Retina (tissue), 1 donor: Measurements from ENCODE around the gene ANKRD27.

Experiments
- DNase-seq: peaks from one replicate; pipeline ENCODE4 v3.0.0-alpha.2; 2016

The ANKRD27 gene

GRCh38 chr19:32651729-32652140 lies 23.2 kb downstream of the ANKRD27 start:
- peak; percentile 57 for DNase-seq

- DNase-seq: no peak
These were observed 24.3 kb downstream of the ANKRD27 start for GRCh38 chr19:32650671-32651070.

GRCh38 chr19:32649751-32650150 lies 25.2 kb downstream of the ANKRD27 start:
- no peak for DNase-seq

GRCh38 chr19:32647361-32647760 lies 27.6 kb downstream of the ANKRD27 start:
- DNase-seq: no peak

GRCh38 chr19:32646556-32646955 lies 28.4 kb downstream of the ANKRD27 start:
- no peak for DNase-seq

GRCh38 chr19:32642771-32643170 lies 32.2 kb downstream of the ANKRD27 start:
- DNase-seq: no peak

DNA sequence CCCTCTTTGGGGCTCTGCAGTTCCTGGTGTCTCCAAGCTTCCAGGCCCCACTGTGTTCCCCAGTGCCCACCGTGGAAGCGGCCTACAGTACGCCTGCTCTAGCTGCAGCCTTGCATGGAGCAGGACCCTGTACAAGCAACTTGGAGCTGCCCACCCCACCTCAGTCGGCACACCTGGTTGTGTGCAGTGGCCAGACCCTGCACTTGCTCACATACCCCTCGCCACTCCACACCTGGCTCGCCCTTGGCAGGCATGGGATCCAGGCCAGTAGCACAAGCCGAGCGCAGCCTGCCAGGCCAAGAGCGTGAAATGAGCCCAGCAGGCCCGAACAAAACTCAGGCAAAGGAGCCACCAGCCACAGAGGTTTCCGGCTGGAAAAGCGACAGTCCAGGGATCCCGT lies 36.4 kb downstream of the ANKRD27 start:
- no peak for DNase-seq

- no peak for DNase-seq
These were observed 37.5 kb downstream of the ANKRD27 start for GRCh38 chr19:32637480-32637879.

GRCh38 chr19:32631381-32631780 lies 43.6 kb downstream of the ANKRD27 start:
- DNase-seq: no peak

- no peak for DNase-seq
These were observed 44.6 kb downstream of the ANKRD27 start for GRCh38 chr19:32630338-32630737.

GRCh38 chr19:32627714-32628270 lies 47.2 kb downstream of the ANKRD27 start:
- DNase-seq: no peak

DNA sequence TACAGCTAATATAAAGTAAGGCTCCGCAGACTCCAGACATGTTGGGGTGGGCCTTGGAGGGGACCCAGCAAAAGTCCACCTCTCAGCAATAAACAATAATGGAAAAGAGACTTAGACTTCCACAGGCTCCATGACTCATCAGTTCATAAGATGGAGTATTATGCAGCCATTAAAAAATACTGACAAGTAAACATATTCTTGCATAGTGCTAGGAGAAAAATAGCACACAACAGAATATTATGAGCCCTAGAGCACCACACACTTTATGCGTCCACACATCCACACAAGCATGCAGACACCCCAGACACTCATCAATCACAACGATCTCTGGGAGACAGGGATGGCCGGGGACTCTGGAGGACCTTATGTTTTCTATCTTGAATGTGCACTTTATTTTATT lies 48.0 kb downstream of the ANKRD27 start:
- no peak for DNase-seq

GRCh38 chr19:32624410-32624809 lies 50.6 kb downstream of the ANKRD27 start:
- DNase-seq: no peak

DNA sequence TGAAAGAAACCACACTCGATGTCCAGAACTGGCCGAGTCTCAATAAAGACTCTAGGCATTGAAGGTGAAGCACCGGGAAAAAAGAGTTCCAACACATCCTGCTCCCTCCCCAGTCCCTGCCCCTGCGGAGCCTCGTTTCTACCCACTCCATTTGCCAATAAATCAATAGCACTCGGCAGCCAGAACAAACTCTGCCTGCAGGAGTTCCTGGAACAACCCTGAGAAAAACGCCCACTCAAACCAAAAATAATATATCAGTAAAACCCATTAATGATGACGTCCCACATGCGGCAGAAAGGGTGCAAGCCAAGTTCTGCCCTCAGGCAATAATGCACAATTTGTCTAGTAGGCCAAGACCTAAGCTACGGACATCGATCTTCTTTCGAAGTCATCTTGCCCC lies 53.0 kb downstream of the ANKRD27 start:
- DNase-seq: no peak

- no peak for DNase-seq
These were observed 55.8 kb downstream of the ANKRD27 start for GRCh38 chr19:32619051-32619685.

DNA sequence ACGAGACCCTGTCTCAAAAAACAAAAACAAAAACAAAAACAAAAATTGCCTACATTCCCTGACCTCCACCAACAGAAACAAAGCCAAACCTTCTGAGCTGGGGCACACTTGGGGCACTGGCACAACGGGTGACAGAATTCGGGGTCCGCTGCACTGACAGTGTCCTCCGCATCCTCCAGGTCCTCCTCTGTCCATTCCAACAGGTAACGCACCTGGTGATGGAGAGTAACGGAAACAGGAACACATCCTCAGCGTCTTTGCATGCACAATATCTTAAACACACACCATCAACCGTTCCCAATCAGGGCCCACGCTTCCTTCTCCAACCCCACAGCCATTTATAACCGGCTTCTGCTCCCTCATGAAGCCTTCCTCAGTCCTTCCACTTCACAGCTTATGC lies 59.4 kb downstream of the ANKRD27 start:
- no peak for DNase-seq

- DNase-seq: no peak
These were observed 60.1 kb downstream of the ANKRD27 start for GRCh38 chr19:32614916-32615315.

DNA sequence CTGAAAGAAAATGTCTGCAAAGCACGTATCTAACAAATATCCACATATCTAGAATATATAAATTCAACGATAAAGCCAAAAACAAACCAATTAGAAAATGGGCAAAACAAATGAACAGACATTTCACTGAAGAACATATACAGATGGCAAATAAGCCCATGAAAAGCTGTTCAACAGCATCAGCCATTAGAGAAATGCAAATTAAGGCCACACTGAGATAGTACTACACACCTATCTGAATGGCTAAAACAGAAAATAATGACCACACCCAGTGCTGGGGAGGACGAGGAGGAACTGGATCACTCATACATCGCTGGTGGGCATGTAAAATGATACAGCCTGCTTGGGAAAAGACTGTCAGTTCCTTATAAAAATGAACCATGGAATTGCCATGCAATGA lies 62.0 kb downstream of the ANKRD27 start:
- no peak for DNase-seq

DNA sequence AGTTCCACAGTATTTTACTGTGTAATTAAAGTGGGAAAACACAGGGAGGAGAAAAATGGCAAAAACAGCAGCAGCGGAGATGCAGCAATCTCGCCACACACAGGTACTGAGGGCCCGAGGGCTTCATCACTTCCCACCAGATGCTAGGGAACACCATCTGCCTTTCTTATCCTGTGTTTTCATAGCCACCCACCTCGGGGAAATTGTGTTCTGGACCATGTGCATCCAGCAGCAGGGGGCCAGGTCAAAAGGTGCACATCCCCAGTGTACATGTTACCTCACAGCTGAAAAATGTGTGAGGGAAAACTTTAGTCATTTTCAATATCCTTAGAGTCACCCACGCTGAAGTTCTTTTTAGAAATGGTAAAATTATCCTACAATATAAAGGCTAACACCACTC lies 63.8 kb downstream of the ANKRD27 start:
- DNase-seq: no peak

- no peak for DNase-seq
These were observed 67.5 kb downstream of the ANKRD27 start for GRCh38 chr19:32607479-32607878.

DNA sequence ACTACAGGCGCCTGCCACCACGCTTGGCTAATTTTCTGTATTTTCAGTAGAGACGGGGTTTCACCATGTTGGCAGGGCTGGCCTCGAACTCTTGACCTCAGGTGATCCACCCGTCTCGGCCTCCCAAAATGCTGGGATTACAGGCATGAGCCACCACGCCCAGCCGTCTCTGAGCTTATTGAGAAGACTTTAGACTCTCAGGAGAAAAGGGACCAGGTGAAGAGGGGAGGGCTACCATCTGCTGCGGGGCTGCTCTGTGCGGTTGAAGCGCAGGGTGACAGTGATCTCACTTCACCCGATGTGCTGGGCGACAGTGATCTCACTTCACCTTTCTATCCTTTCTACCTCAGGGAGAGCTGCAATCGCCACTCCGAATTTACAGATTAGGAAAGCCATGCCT lies 68.7 kb downstream of the ANKRD27 start:
- DNase-seq: no peak

DNA sequence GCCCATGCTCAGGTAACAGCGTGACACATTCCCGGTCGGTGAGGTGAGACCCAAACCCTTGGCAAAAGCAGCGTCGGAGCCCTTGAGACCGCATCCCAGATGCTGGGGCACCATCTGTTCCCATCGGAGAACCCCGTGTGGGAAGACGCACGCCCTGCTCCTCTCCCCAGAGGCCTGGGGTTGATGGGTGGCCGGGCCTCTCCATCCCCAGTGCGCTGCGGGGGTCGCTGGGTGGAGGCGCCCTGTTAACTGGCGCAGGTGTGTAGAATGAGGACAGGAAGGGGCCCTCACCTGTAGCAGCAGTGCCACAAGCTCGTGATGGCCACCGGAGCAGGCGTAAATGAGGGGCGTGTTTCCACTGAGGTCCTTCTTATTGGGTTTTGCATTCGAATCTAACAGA lies 69.4 kb downstream of the ANKRD27 start:
- no peak for DNase-seq

DNA sequence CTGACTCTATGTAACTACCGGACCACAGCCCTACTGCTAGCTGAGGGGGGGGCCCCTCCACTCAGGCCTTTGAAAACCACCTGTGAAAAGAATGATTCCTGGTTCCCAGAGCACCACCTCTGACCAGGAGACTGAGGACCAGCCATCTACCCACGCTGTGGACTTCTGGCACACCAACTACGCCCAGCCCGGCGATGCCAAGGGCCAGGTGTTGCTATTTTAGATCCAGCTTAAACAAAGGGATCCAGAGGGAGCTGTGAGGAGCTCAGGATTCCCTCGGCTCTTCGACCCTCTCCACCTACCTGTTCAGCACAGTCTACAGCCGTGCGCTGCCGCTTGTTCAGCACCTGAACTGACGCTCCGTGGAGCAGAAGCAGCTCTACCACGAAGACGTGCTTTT lies 71.0 kb downstream of the ANKRD27 start:
- DNase-seq: no peak

- peak; percentile 43 for DNase-seq
These were observed 75.2 kb downstream of the ANKRD27 start for GRCh38 chr19:32599736-32600157.

DNA sequence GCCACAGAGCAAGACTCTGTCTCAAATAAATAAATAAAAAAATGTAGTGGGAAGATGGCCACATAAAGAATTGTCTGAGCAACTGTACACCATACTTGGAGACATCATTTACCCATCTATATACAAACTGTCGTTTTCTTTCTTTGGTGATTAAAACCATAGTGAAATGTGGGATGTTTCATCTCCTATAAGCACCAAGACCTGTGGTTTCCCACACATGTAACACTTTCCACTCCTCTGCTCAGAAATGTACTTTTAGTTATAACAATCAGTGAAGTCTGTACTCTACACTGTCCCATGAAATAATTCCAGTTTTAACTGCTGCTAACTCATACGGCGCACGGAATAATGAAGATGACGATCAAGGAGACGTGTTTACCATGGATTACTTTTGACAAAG lies 75.7 kb downstream of the ANKRD27 start:
- DNase-seq: no peak
